HG02588 (cell line): ENCODE measurements around the gene SETMAR.
"Not testable (repeated sequence)": the region's sequence is repeated elsewhere in the genome, so short reads cannot be mapped to it uniquely, and the experiment has no call there.

Experiments used
- ATAC-seq: cut with Tn5 transposase; IDR thresholded peaks from one replicate; pipeline ENCODE4 v1.9.1; 2021; ENCODE audit warnings: mild to moderate bottlenecking, moderate library complexity; ENCODE audit not compliant: unreplicated experiment

SETMAR gene

DNA sequence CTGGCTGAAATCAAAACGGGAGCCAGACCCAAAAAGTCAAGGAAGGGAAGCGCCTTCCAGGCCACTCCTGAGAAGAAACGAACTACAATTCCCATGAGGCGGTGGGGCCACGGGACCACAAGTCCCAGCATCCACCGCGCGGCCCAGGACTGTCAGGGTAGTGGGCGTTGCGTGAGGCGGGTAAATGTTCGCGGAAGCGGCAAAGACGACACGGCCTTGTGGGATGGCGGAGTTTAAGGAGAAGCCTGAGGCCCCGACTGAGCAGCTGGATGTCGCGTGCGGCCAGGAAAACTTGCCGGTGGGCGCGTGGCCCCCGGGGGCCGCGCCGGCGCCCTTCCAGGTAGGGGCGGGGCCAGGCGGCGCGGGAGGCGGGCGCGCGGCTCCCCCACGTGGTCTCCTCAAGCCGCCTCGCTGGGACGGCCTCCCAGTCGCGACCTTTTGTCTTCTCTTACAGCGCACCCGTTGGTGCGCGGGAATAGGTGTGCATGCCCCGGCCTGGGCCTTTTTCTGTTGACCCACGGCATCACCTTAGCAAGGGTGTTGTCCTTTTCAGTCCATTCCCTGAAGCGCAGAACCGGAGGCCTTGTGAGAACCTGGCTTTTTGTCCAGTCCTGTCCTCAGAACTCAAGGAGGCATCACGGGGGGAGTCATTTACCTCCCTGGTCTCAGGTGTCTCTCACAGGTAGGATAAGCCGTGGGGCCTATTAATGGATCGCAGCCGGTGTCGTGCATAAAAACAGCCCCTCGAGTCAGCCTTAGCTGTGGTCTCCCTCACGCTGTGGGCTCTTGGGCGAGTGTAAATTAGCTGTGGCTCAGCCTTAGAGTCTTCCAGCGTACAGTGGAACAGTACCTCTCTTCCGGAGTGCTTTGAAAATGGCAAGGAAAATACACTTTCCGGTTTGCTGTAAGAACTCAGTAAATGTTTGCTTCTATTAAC is at the start of gene SETMAR:
Gene SETMAR (plus strand): TSS at position 183 of the 937 bp plus-strand sequence. CDS start 2 bp downstream, at position 185.
- ATAC-seq: peak; percentile 99

DNA sequence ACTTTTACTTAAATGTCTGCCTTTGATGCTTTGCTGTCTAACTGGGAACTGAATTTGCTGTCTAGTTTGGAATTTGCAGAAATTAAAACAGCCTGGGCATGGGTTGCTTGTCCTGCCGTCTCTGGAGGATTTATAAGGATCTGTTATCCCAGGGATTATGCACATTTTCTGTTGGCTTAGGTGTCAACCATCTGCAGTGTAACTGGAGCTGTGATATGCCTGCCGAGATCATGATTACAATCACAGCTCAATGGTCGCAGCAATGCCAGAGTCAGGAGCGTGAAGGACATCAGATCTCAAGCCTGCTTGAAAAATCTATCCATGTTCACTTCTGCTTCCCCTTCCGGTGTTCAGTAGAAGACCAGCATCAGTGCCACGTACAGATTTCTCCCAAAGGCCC is 41.8 kb upstream of the SETMAR start:
- ATAC-seq: no peak

DNA sequence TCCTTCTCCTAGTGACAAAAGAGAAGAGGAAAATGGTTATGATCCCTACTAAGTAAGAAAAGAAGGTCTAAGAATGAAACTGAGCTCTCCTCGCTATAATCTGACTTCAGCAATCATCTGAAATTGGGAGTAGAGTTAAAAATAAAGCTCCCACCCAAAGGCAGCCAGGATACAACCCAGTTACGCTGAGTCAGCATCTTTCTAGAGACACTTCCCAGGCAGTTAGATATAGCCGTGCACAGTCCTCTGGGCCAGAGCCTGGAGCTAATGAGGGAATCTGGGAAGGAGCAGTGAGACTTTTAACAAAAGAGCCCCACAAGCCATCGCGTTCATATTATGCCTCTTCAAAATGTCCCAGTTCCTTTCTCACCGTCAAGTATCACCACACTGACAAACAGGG is 39.1 kb upstream of the SETMAR start:
- ATAC-seq: no peak

DNA sequence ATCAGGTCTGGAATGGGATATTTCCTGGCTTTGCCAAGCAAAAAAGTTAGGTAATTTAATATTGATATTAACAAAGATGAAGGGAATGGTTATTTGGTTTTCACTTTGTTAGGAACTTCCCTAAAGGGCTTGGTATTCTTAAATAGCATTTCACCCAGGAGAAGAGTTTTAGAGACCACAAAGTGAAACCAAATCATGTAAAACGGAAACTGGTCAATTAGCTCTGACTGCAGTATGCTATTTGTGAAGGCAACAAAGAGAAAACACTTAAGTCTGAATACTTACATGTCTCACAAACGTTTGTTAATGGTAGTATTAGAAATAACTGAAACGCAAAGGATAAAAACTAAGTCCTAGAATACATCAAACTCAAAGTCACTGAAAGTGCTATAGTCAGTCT is 32.4 kb upstream of the SETMAR start:
- ATAC-seq: peak; percentile 82

DNA sequence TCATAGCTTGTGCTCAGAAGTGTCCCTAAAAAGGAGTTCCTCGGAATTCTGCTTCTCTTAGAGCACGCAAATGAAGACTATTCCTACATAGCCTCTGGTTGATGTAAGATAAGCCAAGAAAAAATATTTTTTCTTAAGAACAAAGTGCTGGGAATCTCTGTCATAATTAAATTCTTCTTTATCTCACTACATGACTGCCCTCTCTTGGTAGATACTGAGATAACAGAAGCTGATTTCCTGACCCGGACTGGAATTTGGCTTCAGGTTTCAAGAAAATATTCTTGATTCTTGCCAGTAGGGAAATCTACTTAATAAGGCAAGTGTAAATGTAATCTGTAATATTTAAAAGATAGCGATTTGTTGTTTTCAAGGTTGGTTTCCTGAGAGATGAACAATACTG is 31.3 kb upstream of the SETMAR start:
- no peak for ATAC-seq

DNA sequence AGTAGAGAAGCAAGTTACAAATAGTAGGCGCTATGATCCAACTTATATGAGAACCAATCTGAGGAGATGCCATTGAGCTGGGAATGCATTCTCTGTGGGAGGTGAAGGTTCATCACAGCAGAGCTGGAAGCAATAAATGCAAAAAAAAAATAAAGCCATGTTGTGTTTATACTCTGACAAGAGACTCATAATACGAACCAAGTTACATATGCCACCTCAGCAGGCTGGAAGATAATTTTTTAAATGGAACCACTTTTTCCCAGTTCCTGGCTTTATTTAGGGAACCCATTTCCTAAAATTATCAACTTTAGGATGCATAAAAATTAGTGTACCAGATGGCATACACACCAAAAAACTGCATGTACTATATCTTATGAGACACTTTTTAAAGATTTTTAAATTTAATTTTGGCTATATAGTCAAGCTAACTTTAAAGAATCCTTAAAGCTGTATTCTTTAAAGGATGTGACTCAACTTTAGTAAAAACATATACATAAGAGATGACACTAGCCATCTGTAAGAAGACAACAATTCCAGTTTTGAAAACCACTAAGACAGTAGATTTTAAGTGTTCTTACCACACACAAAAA is 23.6 kb upstream of the SETMAR start:
- no peak for ATAC-seq

DNA sequence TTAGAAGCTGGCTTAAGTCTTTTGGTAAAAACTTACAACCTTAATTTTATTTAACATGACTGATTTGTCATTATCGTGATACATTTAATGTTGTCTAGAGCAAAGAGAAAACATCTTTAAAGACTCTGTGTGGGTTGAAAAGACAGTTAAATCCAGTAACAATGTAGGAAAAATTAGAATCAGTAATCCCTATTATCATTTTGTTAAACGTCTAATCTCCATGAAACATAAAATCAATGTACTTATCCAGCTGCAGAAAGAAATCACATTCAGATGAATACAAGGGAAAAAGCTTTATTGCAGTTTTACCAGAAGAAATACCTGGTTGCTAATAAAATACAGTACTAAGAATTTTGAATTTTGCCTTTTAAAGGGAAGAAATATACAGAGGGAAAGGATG is 21.2 kb upstream of the SETMAR start:
- no peak for ATAC-seq

DNA sequence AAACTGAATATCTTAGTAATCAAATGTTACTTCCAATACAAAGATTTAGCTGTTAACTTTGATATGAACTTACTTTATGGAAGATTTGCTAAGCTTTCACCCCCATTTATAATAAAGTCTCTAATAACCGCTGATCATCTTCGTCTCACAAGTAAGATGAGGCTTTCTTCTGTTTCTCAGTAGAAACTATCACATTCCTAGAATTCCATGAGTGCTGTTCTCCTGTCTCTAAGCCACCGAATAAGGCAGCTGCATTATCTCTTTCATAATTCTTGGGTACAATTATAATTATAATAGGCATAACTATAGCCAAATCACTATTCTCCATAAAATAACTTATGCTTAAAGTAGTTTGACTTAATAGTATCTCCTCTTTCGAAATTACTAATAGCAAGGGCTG is 18.3 kb upstream of the SETMAR start:
- no peak for ATAC-seq

DNA sequence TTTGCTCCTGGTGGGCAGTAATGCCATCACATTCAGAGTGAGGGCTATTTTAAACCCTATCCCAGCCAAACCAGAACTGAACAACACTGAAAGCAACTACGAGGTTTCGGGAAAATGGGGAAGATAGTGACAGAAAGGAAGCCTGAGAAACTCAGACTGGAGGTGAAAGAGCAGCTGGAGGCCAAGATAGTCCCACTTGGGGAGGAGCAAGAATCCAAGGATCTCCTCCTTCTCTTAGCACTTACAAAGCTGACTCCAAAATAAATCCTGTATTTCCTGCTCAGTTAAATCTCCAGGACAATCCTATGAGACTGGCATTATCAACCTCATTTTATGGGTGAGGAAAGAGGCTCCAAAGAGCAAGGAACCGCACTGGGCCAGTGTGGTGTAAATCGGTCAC is 14.1 kb upstream of the SETMAR start:
- ATAC-seq: no peak

DNA sequence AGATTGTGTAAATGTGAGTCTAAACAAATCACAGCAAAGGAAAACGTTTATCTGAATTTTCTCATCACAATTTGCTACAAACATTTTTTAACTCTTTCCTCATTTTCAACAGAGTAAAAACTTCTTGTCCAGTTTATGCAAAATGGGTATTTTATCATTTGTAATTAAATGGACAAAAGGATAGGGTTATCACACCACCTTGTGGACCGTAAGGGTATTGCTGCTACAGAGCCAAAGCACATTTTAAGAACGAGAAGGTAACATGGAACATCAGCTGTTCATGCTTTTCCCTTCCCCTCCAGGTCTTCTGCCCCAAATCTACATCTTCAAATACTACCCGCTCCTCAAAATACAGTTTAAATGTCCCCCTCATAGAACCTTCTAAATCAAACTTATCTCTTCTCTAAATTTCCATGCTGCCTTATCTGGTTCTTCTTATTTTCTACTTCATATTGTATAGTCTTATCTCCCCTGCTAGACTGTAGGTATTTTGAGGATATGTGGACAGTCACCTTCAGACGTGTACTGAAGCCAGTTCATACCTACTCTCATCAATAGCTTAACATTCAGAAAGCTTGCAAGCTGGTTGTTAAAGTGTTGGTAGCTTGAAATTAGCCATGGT is 12.8 kb upstream of the SETMAR start:
- peak; percentile 65 for ATAC-seq

DNA sequence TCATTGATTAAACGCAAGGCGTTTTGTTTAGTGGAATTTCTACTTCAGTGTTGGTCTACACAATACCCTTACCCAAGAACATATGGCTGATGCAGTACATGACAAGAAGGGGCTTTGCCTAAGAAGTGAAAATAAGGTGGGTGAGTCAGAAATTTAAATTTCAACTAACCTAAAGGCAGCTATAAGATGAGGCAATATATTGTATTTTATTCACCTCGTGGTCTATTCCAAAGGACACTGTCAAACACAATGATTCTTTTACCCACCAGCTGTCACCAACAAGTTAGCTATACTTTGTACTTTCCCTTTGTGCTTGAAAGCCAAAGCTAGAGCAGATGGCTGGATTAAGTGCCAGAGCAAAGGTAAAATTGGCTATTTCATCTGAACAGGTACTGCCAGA is 10.9 kb upstream of the SETMAR start:
- ATAC-seq: no peak

DNA sequence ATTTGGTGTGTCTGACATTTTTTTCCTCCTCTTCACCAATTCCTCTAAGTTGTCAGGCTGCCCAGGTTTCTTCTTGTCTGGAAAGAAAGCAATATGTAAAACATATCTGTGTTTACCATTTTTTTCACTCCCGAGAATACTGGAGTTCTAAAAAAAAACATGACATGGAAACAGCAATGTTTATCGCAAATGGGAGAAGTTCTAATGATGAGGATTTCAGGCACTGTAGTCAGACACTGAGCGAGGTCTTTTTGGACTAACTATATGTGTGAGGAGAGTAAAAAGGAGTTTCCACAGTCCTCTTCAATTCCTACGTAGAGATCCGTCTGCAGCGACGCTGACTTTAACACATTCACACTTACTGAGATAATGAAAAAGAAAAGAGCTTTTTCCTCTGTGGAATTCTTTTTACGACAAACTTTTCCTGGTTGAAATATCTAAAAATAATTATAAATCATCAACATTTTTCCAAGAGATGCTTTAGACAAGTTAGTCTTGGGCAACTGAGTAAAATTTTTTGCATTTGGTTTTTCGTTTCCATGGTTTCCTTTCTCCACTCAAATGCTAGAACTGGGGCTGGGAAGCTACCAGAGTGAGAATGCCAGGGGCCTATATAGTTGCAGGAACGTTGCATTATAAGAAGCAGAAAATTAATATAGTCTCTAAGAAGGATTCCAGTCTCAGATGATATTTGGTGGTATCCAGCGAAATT is 8.4 kb upstream of the SETMAR start:
- ATAC-seq: no peak

DNA sequence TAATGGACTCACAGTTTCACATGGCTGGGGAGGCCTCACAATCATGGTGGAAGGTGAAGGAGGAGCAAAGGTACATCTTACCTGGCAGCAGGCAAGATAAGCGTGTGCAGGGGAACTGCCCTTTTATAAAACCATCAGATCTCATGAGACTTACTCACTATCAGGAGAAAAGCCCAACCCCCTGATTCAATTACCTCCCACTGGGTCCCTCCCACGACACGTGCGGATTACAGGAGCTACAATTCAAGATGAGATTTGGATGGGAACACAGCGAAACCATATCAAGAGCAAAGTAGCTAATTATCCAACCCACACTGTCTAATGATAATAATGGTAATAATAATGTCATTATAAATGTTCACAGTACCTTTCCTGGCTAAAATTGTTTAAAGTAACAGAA is 6.7 kb upstream of the SETMAR start:
- not testable (repeated sequence) for ATAC-seq

DNA sequence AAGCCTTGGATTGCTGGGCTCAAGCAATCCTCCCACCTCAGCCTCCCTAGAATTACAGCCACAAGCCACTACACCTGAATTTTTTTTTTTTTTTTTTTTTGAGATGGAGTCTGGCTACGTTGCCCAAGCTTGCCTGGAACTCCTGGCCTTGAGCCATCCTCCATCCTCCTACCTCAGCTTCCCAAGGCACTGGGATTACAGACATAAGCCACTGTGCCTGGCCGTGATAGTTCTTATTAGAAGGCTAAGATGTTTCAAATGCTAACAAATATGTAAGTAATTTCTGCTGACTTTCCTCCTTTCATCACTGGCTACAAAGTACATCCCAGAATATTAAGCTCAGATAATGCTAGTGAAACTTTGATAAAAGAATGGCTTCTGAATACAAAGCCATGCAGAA is 5.7 kb upstream of the SETMAR start:
- no peak for ATAC-seq

DNA sequence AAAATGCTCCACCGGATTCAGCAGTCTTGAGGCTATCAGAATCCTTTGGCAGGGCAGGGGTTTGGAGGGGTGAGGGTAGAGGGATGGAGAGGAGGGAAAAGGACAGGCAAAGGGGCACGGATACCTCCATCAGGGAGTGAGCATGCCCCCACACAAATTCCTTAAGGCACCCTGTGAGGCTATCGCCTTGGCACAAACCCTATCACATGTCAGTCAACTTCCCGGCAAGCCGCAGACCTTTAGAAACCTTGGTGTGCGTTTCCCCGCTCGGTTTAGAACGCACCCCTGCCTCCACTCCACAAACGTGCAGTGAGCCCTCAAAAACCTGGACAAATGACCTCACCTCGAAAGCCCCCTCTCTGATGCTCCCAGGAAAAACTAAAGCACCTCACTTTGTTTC is 422 bp upstream of the SETMAR start:
- ATAC-seq: no peak

DNA sequence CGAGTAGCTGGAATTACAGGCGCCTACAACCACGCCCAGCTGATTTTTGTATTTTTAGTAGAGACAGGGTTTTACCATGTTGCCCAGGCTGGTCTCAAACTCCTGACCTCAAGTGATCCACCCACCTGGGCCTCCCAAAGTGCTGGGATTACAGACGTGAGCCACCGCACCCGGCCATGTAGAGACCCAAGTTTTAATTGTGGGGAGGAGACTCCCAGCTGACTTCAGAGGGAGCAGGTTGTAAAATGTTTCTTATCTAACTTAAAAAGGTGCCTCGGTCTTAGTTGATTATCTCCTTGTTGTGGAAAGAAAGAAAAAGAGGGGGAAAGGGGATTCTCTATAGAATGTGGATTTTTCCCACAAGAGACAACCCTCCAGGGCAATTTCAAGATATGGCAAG is 2.0 kb downstream of the SETMAR start:
- not testable (repeated sequence) for ATAC-seq

DNA sequence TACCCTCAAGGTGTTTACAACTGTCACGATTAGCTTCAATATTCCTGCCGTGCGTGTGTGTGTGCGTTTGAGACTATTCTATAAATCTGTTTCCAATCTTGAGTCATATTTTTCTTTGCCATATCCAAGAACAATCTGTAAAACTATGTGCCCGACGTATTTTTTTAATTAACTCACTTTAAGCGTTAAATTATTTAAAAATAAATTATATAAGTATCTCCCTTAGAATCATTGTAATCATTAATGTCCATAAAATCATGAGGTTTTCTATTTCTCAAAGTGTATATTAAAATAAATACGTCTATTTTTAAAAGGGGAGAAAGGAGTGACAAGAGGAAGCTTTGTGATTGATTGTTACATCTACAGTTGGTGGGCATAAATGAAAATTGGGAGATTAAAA is 2.9 kb downstream of the SETMAR start:
- no peak for ATAC-seq

DNA sequence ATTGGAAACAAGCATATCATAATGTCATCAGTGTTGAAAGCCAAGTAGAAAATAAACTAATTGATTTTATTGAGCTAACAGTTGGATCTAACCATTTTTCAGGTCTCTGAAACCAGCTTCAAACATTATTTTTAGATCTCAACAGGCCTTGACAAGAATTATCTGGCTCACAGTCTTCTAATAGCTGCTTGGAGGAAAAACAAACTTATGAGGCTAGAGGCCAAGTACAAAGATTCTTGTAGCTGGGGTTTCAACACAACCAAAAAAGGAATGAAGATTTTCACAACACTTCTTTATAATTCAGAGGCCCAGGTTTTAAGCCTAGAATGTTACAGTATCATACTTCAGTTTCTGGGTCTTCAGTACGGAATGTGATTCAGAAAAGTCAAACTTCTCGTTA is 3.7 kb downstream of the SETMAR start:
- no peak for ATAC-seq

DNA sequence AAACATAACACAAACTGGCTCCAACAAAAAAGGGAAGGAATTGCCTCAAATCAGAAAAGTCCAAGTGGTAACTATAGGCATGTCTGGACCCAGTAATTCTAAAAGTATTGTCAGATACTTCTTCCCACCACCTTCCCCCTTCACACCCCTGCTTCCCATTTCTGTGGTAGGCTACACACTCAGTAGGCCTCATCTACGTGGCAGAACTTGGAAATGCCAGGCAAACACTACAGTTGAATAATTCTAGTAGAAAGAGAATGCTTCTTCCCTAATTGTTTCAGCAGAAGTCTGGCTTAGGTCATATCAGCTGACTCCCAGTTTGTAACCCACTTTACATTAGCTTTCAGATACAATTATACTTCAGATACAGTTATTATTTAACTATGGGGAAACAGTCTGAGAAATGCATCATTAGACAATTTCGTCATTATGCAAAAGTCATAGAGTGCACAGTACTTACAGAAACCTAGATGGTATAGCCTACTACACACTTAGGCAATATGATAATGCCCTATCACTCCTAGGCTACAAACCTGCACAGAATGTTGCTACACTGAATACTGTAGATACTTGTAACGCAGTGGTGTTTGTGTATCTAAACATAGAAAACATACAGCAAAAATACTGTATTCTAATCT is 6.4 kb downstream of the SETMAR start:
- ATAC-seq: no peak

DNA sequence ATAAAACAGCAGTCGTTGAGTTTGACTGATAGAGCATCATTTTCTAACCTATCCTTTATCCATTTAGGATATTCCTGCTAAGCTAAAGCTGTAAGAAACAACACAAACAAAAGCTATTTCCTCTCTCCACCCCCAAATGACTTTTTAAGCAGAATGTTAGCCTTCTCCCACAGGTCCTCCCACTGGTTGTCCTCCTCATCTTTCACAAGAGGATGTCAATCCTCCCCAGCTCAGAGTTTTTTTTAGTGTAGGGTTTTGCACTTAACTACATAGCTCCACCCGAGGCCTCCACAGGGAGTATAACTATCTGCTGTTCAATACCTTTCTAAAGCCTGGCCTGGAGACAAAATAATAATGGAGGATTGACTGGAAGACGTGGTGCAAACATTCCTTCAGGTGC is 7.8 kb downstream of the SETMAR start:
- ATAC-seq: no peak

DNA sequence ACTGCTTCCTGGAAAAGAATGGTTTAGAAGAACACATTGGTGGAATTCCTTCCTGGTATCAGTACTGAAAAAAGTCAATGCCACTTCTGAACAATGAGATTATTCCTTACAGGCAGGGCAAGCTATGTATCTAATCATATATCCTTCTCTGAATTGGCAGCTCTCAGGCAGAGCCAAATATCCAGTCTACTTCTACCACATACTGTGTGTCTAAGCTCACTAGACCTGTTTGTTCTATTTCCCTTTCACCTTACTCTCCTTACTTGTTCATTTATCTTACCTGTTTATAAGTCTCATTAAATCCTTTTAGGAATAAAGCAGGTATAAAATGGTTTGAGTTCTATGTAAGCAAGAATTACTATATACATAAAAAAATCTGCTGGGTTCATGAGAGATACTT is 8.3 kb downstream of the SETMAR start:
- no peak for ATAC-seq
